Naive thymus-derived CD4-positive, alpha-beta T cell (primary cell): ENCODE data around the gene PPP2R5A. TPM values are rescaled to one million over a fixed set of nuclear protein-coding genes. Genes with fewer than 3 reads are reported as not detected.
"Not testable (repeated sequence)": the region's sequence is repeated elsewhere in the genome, so short reads cannot be mapped to it uniquely, and the experiment has no call there.

Source experiments
- ATAC-seq: fragments of 150-1000 bp; cut with Tn5 transposase; 2 replicates; pipeline ENCODE4 v1.10.0; 2021; ENCODE audit warnings: mild to moderate bottlenecking, moderate library complexity
- CTCF ChIA-PET: fragments of 350-600 bp; sonication (Branson Sonifier 250); formaldehyde crosslinking; loops from one replicate; lab custom pipeline; 2021; ENCODE audit warnings: antibody characterized with exemption; lab: Charles Lee
- POLR2A ChIA-PET: fragments of 350-600 bp; sonication (Branson Sonifier 250); formaldehyde crosslinking; loops from one replicate; lab custom pipeline; 2021; ENCODE audit warnings: antibody characterized with exemption, inconsistent platforms; lab: Charles Lee
- DNase-seq, 9 donors: peaks; one replicate each; pipeline versions ENCODE4 v3.0.0 to v3.0.0-alpha.2; 2020 to 2022; ENCODE audit warnings: mixed read lengths in 1 of 9
- H3K27ac ChIP-seq: one replicate; pipeline ENCODE4 v1.7.0; 2013; ENCODE audit warnings: mild to moderate bottlenecking, low read depth, low read length, moderate library complexity
- H3K27me3 ChIP-seq, 2 donors: one replicate each; pipeline ENCODE4 v1.7.0; 2013; ENCODE audit warnings: low read length in 2 of 2, mild to moderate bottlenecking in 2 of 2, moderate library complexity in 2 of 2; ENCODE audit not compliant: control insufficient read depth in 2 of 2, insufficient read depth in 2 of 2
- H3K36me3 ChIP-seq, 3 experiments: 1 replicate in 2 of 3; 2 replicates in 1 of 3; pipeline ENCODE4 v1.7.0; 2013; ENCODE audit warnings: low read length in 3 of 3, mild to moderate bottlenecking in 3 of 3, moderate library complexity in 1 of 3; ENCODE audit not compliant: insufficient read depth in 3 of 3, control insufficient read depth in 2 of 3
- H3K4me1 ChIP-seq, 2 donors: one replicate each; pipeline ENCODE4 v1.7.0; 2013; ENCODE audit warnings: low read length in 2 of 2, mild to moderate bottlenecking in 2 of 2, moderate library complexity in 1 of 2; ENCODE audit not compliant: control insufficient read depth in 2 of 2, insufficient read depth in 2 of 2
- H3K4me3 ChIP-seq: 2 replicates; pipeline ENCODE4 v1.7.0; 2013; ENCODE audit warnings: mild to moderate bottlenecking, low read length
- H3K9me3 ChIP-seq, 3 experiments: 1 replicate in 2 of 3; 2 replicates in 1 of 3; pipeline ENCODE4 v1.7.0; 2013; ENCODE audit warnings: low read length in 3 of 3; ENCODE audit not compliant: control insufficient read depth in 2 of 3
- H3K27ac Mint-ChIP-seq, 9 donors: one replicate each; pipeline ENCODE4 v1.8.0; 2020 to 2022; ENCODE audit warnings: mixed read lengths in 9 of 9, mild to moderate bottlenecking in 8 of 9, moderate library complexity in 5 of 9, inconsistent platforms in 2 of 9
- H3K27me3 Mint-ChIP-seq, 5 donors: one replicate each; pipeline ENCODE4 v1.8.0; 2021 to 2022; ENCODE audit warnings: mixed read lengths in 5 of 5, mild to moderate bottlenecking in 1 of 5
- H3K36me3 Mint-ChIP-seq, 5 donors: one replicate each; pipeline ENCODE4 v1.8.0; 2020 to 2022; ENCODE audit warnings: mixed read lengths in 5 of 5, mild to moderate bottlenecking in 3 of 5, inconsistent platforms in 1 of 5
- H3K4me1 Mint-ChIP-seq, 7 donors: one replicate each; pipeline ENCODE4 v1.8.0; 2020 to 2022; ENCODE audit warnings: mixed read lengths in 7 of 7, mild to moderate bottlenecking in 3 of 7, inconsistent platforms in 1 of 7
- H3K4me3 Mint-ChIP-seq, 10 donors: one replicate each; pipeline ENCODE4 v1.8.0; 2020 to 2022; ENCODE audit warnings: mild to moderate bottlenecking in 10 of 10, mixed read lengths in 10 of 10, moderate library complexity in 6 of 10, inconsistent platforms in 2 of 10
- H3K9me3 Mint-ChIP-seq, 11 donors: one replicate each; pipeline ENCODE4 v1.8.0; 2020 to 2022; ENCODE audit warnings: mixed read lengths in 11 of 11, mild to moderate bottlenecking in 4 of 11, inconsistent platforms in 1 of 11, moderate library complexity in 1 of 11
- intact Hi-C, 2 donors: fragments of 100-400 bp; cut with micrococcal nuclease; formaldehyde crosslinking; loops; one replicate each; pipeline ENCODE4 v1.15.1; 2023
- polyA plus RNA-seq, 2 donors: library from polyadenylated mRNA; unstranded; fragments of 300-500 nt; fragmentation: Illumina TruSeq; gene quantifications; one replicate each; pipeline ENCODE4 v1.2.3, GENCODE V29; 2021
- total RNA-seq, 6 experiments: library from RNA in 5 of 6; stranded (reverse) in 5 of 6; gene quantifications; 1 replicate in 5 of 6; 2 replicates in 1 of 6; pipeline ENCODE4 v1.2.3 and lab custom pipeline; 2021 to 2026

PPP2R5A gene
- total and polyA plus RNA-seq, 7 experiments from 2014 or later = 22.9 to 52.7 (median 47.5) TPM

- H3K27me3 ChIP-seq, H3K27ac ChIP-seq, POLR2A ChIA-PET, H3K9me3 ChIP-seq, CTCF ChIA-PET, intact Hi-C loops, H3K27me3 Mint-ChIP-seq, DNase-seq, H3K4me3 ChIP-seq, ATAC-seq: not testable (repeated sequence)
- peaks cover 0 to 19% (median 1%) of the 10 kb centered on the region in 11 donors for H3K9me3 Mint-ChIP-seq
- peaks cover 0 to 11% (median 0%) of the 10 kb centered on the region in 3 experiments for H3K36me3 ChIP-seq
- H3K4me1 Mint-ChIP-seq = peaks cover 33 to 86% (median 83%) of the 10 kb centered on the region in 7 donors
- H3K36me3 Mint-ChIP-seq = peaks cover 9 to 62% (median 50%) of the 10 kb centered on the region in 5 donors
- peak overlapping the region in 3 of 9 donors; percentile 3 to 70 (median 5) for H3K27ac Mint-ChIP-seq
- peak overlapping the region in 1 of 10 donors; percentile 7 for H3K4me3 Mint-ChIP-seq
- H3K4me1 ChIP-seq = peaks cover 8 to 18% of the 10 kb centered on the region in 2 donors
Observed at GRCh38 chr1:212305984-212306452, 20.8 kb downstream of the PPP2R5A start.

GRCh38 chr1:212309967-212310366, 24.8 kb downstream of the PPP2R5A start:
- ChIA-PET POLR2A (no interaction called here), CTCF (no interaction called here)
- H3K27ac Mint-ChIP-seq = peak overlapping the region in 5 of 9 donors; percentile 6 to 70 (median 42)
- Histone ChIP-seq H3K4me3 (no peak overlapping the region), H3K36me3 (peaks cover 0 to 17% (median 0%) of the 10 kb centered on the region in 3 experiments), H3K27ac (peak overlapping the region; percentile 8), H3K27me3 (no peaks in the 10 kb centered on the region), H3K9me3 (peaks cover 0 to 3% (median 0%) of the 10 kb centered on the region in 3 experiments), H3K4me1 (peaks cover 8% of the 10 kb centered on the region in 2 donors)
- peak overlapping the region in 1 of 10 donors; percentile 29 for H3K4me3 Mint-ChIP-seq
- peaks cover 31 to 73% (median 60%) of the 10 kb centered on the region in 7 donors for H3K4me1 Mint-ChIP-seq
- ATAC-seq = no peak
- no peaks in the 10 kb centered on the region for H3K27me3 Mint-ChIP-seq
- intact Hi-C loops = no loop called here
- peaks cover 0 to 28% (median 3%) of the 10 kb centered on the region in 11 donors for H3K9me3 Mint-ChIP-seq
- no peak for DNase-seq
- peaks cover 9 to 74% (median 67%) of the 10 kb centered on the region in 5 donors for H3K36me3 Mint-ChIP-seq

- peak overlapping the region in 4 of 9 donors; percentile 6 to 70 (median 27) for H3K27ac Mint-ChIP-seq
- peak overlapping the region in 1 of 10 donors; percentile 21 for H3K4me3 Mint-ChIP-seq
- H3K9me3 Mint-ChIP-seq = peaks cover 0 to 25% (median 3%) of the 10 kb centered on the region in 11 donors
- Histone ChIP-seq H3K36me3 (peaks cover 0 to 17% (median 0%) of the 10 kb centered on the region in 3 experiments), H3K4me3 (no peak overlapping the region), H3K27me3 (no peaks in the 10 kb centered on the region), H3K4me1 (peaks cover 4% of the 10 kb centered on the region in 2 donors), H3K9me3 (peaks cover 0 to 3% (median 0%) of the 10 kb centered on the region in 3 experiments), H3K27ac (peak overlapping the region; percentile 8)
- DNase-seq = no peak
- peaks cover 9 to 72% (median 64%) of the 10 kb centered on the region in 5 donors for H3K36me3 Mint-ChIP-seq
- H3K27me3 Mint-ChIP-seq = no peaks in the 10 kb centered on the region
- ChIA-PET CTCF (no interaction called here), POLR2A (no interaction called here)
- ATAC-seq = no peak
- intact Hi-C loops = no loop called here
- H3K4me1 Mint-ChIP-seq = peaks cover 28 to 73% (median 61%) of the 10 kb centered on the region in 7 donors
Observed at GRCh38 chr1:212310383-212310782, 25.2 kb downstream of the PPP2R5A start.

- peaks cover 9 to 62% (median 59%) of the 10 kb centered on the region in 5 donors for H3K36me3 Mint-ChIP-seq
- intact Hi-C loops = loop anchor here in 1 of 2 donors (1.0 kb wide), 1 partner anchor 10 kb away; no protein-coding TSS in a partner anchor
- H3K4me1 Mint-ChIP-seq = peaks cover 31 to 77% (median 66%) of the 10 kb centered on the region in 7 donors
- Histone ChIP-seq H3K4me3 (no peak overlapping the region), H3K9me3 (peaks cover 0 to 3% (median 0%) of the 10 kb centered on the region in 3 experiments), H3K4me1 (peaks cover 3 to 10% of the 10 kb centered on the region in 2 donors), H3K27ac (no peak overlapping the region), H3K27me3 (no peaks in the 10 kb centered on the region), H3K36me3 (peaks cover 0 to 17% (median 0%) of the 10 kb centered on the region in 3 experiments)
- no peak overlapping the region for H3K4me3 Mint-ChIP-seq
- H3K9me3 Mint-ChIP-seq = peaks cover 0 to 16% (median 3%) of the 10 kb centered on the region in 11 donors
- no peaks in the 10 kb centered on the region for H3K27me3 Mint-ChIP-seq
- ChIA-PET POLR2A (interaction anchor here (0.9 kb wide), 1 partner anchor 11 kb away, joined by 3 read pairs; no protein-coding TSS in a partner anchor), CTCF (interaction anchor here (0.6 kb wide), 1 partner anchor 232 kb away, joined by 3 read pairs; no protein-coding TSS in a partner anchor)
- peak overlapping the region in 2 of 9 donors; percentile 42 to 51 for H3K27ac Mint-ChIP-seq
- no peak for ATAC-seq
- no peak for DNase-seq
Observed at GRCh38 chr1:212311836-212312497, 26.8 kb downstream of the PPP2R5A start.

GRCh38 chr1:212313616-212314015, 28.4 kb downstream of the PPP2R5A start:
- Mint-ChIP-seq H3K4me3 (no peak overlapping the region), H3K4me1 (peaks cover 27 to 76% (median 64%) of the 10 kb centered on the region in 7 donors), H3K27ac (peak overlapping the region in 1 of 9 donors; percentile 41), H3K27me3 (no peaks in the 10 kb centered on the region), H3K9me3 (peaks cover 0 to 9% (median 3%) of the 10 kb centered on the region in 11 donors), H3K36me3 (peaks cover 9 to 52% (median 44%) of the 10 kb centered on the region in 5 donors)
- ChIA-PET POLR2A (interaction anchor here (0.6 to 1.0 kb wide), 4 partner anchors 29 to 362 kb away, joined by 3 to 4 read pairs (median 4); no protein-coding TSS in a partner anchor), CTCF (no interaction called here)
- Histone ChIP-seq H3K36me3 (peaks cover 0 to 17% (median 0%) of the 10 kb centered on the region in 3 experiments), H3K9me3 (peaks cover 0 to 3% (median 0%) of the 10 kb centered on the region in 3 experiments), H3K27me3 (no peaks in the 10 kb centered on the region), H3K4me1 (peaks cover 3 to 10% of the 10 kb centered on the region in 2 donors), H3K4me3 (no peak overlapping the region), H3K27ac (no peak overlapping the region)
- DNase-seq = no peak
- no peak for ATAC-seq
- intact Hi-C loops = no loop called here

GRCh38 chr1:212315184-212315583, 30.0 kb downstream of the PPP2R5A start:
- H3K4me1 Mint-ChIP-seq = peaks cover 24 to 66% (median 54%) of the 10 kb centered on the region in 7 donors
- H3K27me3 Mint-ChIP-seq = no peaks in the 10 kb centered on the region
- peaks cover under 1 to 6% of the 10 kb centered on the region in 2 donors for H3K4me1 ChIP-seq
- ChIA-PET POLR2A (no interaction called here), CTCF (interaction anchor here (1.1 to 2.1 kb wide), 2 partner anchors 8 to 244 kb away, joined by 3 to 10 read pairs; no protein-coding TSS in a partner anchor)
- H3K9me3 ChIP-seq = peaks cover 0 to 3% (median 0%) of the 10 kb centered on the region in 3 experiments
- no peak for ATAC-seq
- H3K27ac Mint-ChIP-seq = no peak overlapping the region
- peaks cover 0 to 41% (median 34%) of the 10 kb centered on the region in 5 donors for H3K36me3 Mint-ChIP-seq
- intact Hi-C loops = loop anchor here in 1 of 2 donors (1.0 kb wide), 1 partner anchor 245 kb away; no protein-coding TSS in a partner anchor
- no peak overlapping the region for H3K4me3 Mint-ChIP-seq
- no peaks in the 10 kb centered on the region for H3K27me3 ChIP-seq
- no peak overlapping the region for H3K4me3 ChIP-seq
- H3K9me3 Mint-ChIP-seq = peaks cover 0 to 12% (median 1%) of the 10 kb centered on the region in 11 donors
- peaks cover 0 to 10% (median 0%) of the 10 kb centered on the region in 3 experiments for H3K36me3 ChIP-seq
- no peak overlapping the region for H3K27ac ChIP-seq
- DNase-seq = no peak
